Neural cell (in vitro differentiated cells): ENCODE results near the gene LRRC30. TPM values are rescaled to one million over a fixed set of nuclear protein-coding genes. Genes with fewer than 3 reads are reported as not detected.

Experiments
- H2AFZ ChIP-seq: fragments of 200-600, 300-800 bp; sonication (generic), shearing (Covaris generic); 2 replicates; pipeline ENCODE4 v1.6.0; 2014; ENCODE audit warnings: low read depth, mild to moderate bottlenecking, antibody characterized with exemption, low read length, moderate library complexity
- H3F3A ChIP-seq: fragments of 200-600 bp; shearing (Covaris generic); 2 replicates; pipeline ENCODE4 v1.6.1; 2016; ENCODE audit warnings: mild to moderate bottlenecking, moderate library complexity, mixed read lengths, antibody characterized with exemption, low read length; ENCODE audit not compliant: insufficient read depth, poor library complexity, severe bottlenecking
- H3K27ac ChIP-seq: fragments of 200-600, 300-800 bp; sonication (generic), shearing (Covaris generic); 2 replicates; pipeline ENCODE4 v1.5.1; 2014; ENCODE audit warnings: mild to moderate bottlenecking, low read length, moderate library complexity
- H3K27me3 ChIP-seq: fragments of 300-800, 200-600 bp; sonication (generic), shearing (Covaris generic); 2 replicates; pipeline ENCODE4 v1.6.0; 2014; ENCODE audit warnings: mild to moderate bottlenecking, low read depth, low read length, moderate library complexity; ENCODE audit not compliant: insufficient read depth
- H3K36me3 ChIP-seq: fragments of 300-800, 200-600 bp; sonication (generic), shearing (Covaris generic); 2 replicates; pipeline ENCODE4 v1.5.1; 2014; ENCODE audit warnings: mild to moderate bottlenecking, antibody characterized with exemption, low read length, moderate library complexity; ENCODE audit not compliant: insufficient read depth
- H3K4me2 ChIP-seq: fragments of 300-800, 200-600 bp; sonication (generic), shearing (Covaris generic); 2 replicates; pipeline ENCODE4 v1.6.0; 2014; ENCODE audit warnings: mild to moderate bottlenecking, low read length
- H3K4me3 ChIP-seq: fragments of 300-800, 200-600 bp; sonication (generic), shearing (Covaris generic); 2 replicates; pipeline ENCODE4 v1.5.1; 2014; ENCODE audit warnings: mild to moderate bottlenecking, low read length, moderate library complexity
- H3K79me2 ChIP-seq: fragments of 200-600 bp; shearing (Covaris generic); replicated peaks from 2 replicates; pipeline ENCODE4 v1.6.0; 2014; ENCODE audit warnings: mild to moderate bottlenecking, low read length, moderate library complexity; ENCODE audit not compliant: insufficient read depth
- H3K9ac ChIP-seq: fragments of 300-800, 200-600 bp; sonication (generic), shearing (Covaris generic); 2 replicates; pipeline ENCODE4 v1.6.1; 2016; ENCODE audit warnings: mild to moderate bottlenecking, low read length, mixed read lengths
- H3K9me2 ChIP-seq: fragments of 200-600 bp; shearing (Covaris generic); 2 replicates; pipeline ENCODE4 v1.6.1; 2016; ENCODE audit warnings: mild to moderate bottlenecking, low read length, mixed read lengths; ENCODE audit not compliant: insufficient read depth
- H3K9me3 ChIP-seq: fragments of 200-600, 300-800 bp; sonication (generic), shearing (Covaris generic); 2 replicates; pipeline ENCODE4 v1.6.1; 2016; ENCODE audit warnings: mild to moderate bottlenecking, mixed run types, low read length, moderate library complexity, mixed read lengths
- H4K20me1 ChIP-seq: fragments of 200-600 bp; shearing (Covaris generic); 2 replicates; pipeline ENCODE4 v1.6.1; 2016; ENCODE audit warnings: mild to moderate bottlenecking, mixed run types; ENCODE audit not compliant: insufficient read depth
- EP300 ChIP-seq: fragments of 450-650 bp; conservative IDR thresholded peaks from 2 replicates; pipeline ENCODE4 v1.6.1; 2014; ENCODE audit warnings: antibody characterized with exemption, mild to moderate bottlenecking, moderate library complexity; ENCODE audit not compliant: poor library complexity, severe bottlenecking
- EZH2 ChIP-seq: fragments of 200-600, 300-800 bp; shearing (Covaris generic), sonication (generic); IDR thresholded peaks from 2 replicates; pipeline ENCODE4 v1.6.1; 2014; ENCODE audit warnings: antibody characterized with exemption, low read length, borderline replicate concordance, mild to moderate bottlenecking; ENCODE audit not compliant: insufficient read depth, poor library complexity, severe bottlenecking
- MXI1 ChIP-seq: fragments of 450-650 bp; conservative IDR thresholded peaks from 2 replicates; pipeline ENCODE4 v1.6.1; 2014; ENCODE audit warnings: antibody characterized with exemption, mild to moderate bottlenecking; ENCODE audit not compliant: poor library complexity, severe bottlenecking
- POLR2AphosphoS5 ChIP-seq: IDR thresholded peaks from 2 replicates; pipeline ENCODE4 v1.6.1; 2012
- RAD21 ChIP-seq: fragments of 450-650 bp; conservative IDR thresholded peaks from 2 replicates; pipeline ENCODE4 v1.6.1; 2014; ENCODE audit warnings: antibody characterized with exemption, mild to moderate bottlenecking, moderate library complexity
- REST ChIP-seq: IDR thresholded peaks from 2 replicates; pipeline ENCODE4 v1.6.1; 2012; ENCODE audit warnings: borderline replicate concordance
- SMC3 ChIP-seq: fragments of 450-650 bp; conservative IDR thresholded peaks from 2 replicates; pipeline ENCODE4 v1.6.1; 2014; ENCODE audit warnings: antibody characterized with exemption, mild to moderate bottlenecking, moderate library complexity; ENCODE audit not compliant: poor library complexity
- TAF1 ChIP-seq: IDR thresholded peaks from 2 replicates; pipeline ENCODE4 v1.6.1; 2012; ENCODE audit warnings: low read depth
- polyA plus RNA-seq: library from polyadenylated mRNA; depleted of rRNA; stranded (reverse); fragments of >200 nt; gene quantifications from 2 replicates; pipeline ENCODE4 v1.2.3, GENCODE V29; 2014
- TF ChIP-seq, protein P1 (sequence below): fragments of 450-650 bp; IDR thresholded peaks from 2 replicates; pipeline ENCODE4 v1.5.1; 2014; ENCODE audit warnings: antibody characterized with exemption, mild to moderate bottlenecking, moderate library complexity; ENCODE audit not compliant: poor library complexity, severe bottlenecking

LRRC30 gene
- polyA plus RNA-seq, 1 donor from 2014 or later, result not detected

DNA sequence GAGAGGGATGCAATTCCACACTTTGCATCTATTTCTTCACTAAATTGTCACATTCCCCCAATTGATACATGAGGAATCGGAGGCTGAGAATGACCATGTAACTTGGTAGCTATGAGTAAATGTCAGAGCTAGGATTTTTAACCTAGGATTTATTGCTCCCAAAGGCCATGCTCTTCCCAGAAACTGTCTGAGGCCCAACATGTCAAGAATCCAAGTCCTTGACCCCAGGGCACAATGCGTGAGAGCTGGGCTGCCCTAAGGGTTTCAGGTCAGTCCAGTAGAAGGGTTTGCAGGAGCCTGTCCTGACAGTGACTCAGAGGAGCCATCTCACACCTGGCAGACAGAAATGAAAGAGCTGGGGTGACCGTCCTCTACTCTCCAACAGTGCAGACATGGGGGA, 30.3 kb downstream of the LRRC30 start:
- no peaks in the 10 kb centered on the region for H3K79me2 ChIP-seq
- TF ChIP-seq MXI1, result no peak
- TF ChIP-seq, protein P1, sequence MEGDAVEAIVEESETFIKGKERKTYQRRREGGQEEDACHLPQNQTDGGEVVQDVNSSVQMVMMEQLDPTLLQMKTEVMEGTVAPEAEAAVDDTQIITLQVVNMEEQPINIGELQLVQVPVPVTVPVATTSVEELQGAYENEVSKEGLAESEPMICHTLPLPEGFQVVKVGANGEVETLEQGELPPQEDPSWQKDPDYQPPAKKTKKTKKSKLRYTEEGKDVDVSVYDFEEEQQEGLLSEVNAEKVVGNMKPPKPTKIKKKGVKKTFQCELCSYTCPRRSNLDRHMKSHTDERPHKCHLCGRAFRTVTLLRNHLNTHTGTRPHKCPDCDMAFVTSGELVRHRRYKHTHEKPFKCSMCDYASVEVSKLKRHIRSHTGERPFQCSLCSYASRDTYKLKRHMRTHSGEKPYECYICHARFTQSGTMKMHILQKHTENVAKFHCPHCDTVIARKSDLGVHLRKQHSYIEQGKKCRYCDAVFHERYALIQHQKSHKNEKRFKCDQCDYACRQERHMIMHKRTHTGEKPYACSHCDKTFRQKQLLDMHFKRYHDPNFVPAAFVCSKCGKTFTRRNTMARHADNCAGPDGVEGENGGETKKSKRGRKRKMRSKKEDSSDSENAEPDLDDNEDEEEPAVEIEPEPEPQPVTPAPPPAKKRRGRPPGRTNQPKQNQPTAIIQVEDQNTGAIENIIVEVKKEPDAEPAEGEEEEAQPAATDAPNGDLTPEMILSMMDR, result no peak
- no peak for TF ChIP-seq SMC3
- no peaks in the 10 kb centered on the region for H4K20me1 ChIP-seq
- no peak overlapping the region for H3K4me2 ChIP-seq
- no peaks in the 10 kb centered on the region for H3K27me3 ChIP-seq
- no peak overlapping the region for H3K27ac ChIP-seq
- H3K9ac ChIP-seq, result no peak overlapping the region
- H3K4me3 ChIP-seq, result no peak overlapping the region
- H3F3A ChIP-seq, result no peaks in the 10 kb centered on the region
- H3K36me3 ChIP-seq, result no peaks in the 10 kb centered on the region
- H2AFZ ChIP-seq, result no peak overlapping the region
- H3K9me3 ChIP-seq, result no peaks in the 10 kb centered on the region
- H3K9me2 ChIP-seq, result no peaks in the 10 kb centered on the region

GRCh38 chr18:7267973-7268372, 37.1 kb downstream of the LRRC30 start:
- Histone ChIP-seq H4K20me1 (no peaks in the 10 kb centered on the region), H3K79me2 (no peaks in the 10 kb centered on the region), H3K36me3 (no peaks in the 10 kb centered on the region), H3K4me3 (no peak overlapping the region), H3K9me3 (no peaks in the 10 kb centered on the region), H2AFZ (no peak overlapping the region), H3K9ac (no peak overlapping the region), H3K9me2 (no peaks in the 10 kb centered on the region), H3K27ac (no peak overlapping the region), H3K27me3 (no peaks in the 10 kb centered on the region), H3K4me2 (no peak overlapping the region), H3F3A (no peaks in the 10 kb centered on the region)
- TF ChIP-seq TAF1, result no peak
- TF ChIP-seq SMC3, result no peak

- Histone ChIP-seq H3K9me3 (no peaks in the 10 kb centered on the region), H4K20me1 (no peaks in the 10 kb centered on the region), H3K27ac (no peak overlapping the region), H3K4me2 (no peak overlapping the region), H3K36me3 (no peaks in the 10 kb centered on the region), H2AFZ (no peak overlapping the region), H3K27me3 (no peaks in the 10 kb centered on the region), H3K9me2 (no peaks in the 10 kb centered on the region), H3K79me2 (no peaks in the 10 kb centered on the region), H3K9ac (no peak overlapping the region), H3F3A (no peaks in the 10 kb centered on the region), H3K4me3 (no peak overlapping the region)
- TF ChIP-seq RAD21 (no peak), EZH2 (no peak), REST (no peak), EP300 (no peak), TAF1 (no peak), POLR2AphosphoS5 (no peak), MXI1 (no peak), SMC3 (no peak)
- TF ChIP-seq, protein P1, result no peak
These were observed 39.1 kb downstream of the LRRC30 start for GRCh38 chr18:7269942-7270341.
